Activated naive CD4-positive, alpha-beta T cell treated with anti-CD3 and anti-CD28 coated beads, Interleukin-2, amount 50 U/mL, for 16 hours (primary cell): ENCODE data around the gene TRIM9.

Experiments
- DNase-seq: peaks from one replicate; pipeline ENCODE4 v3.0.0-alpha.2; 2020

The TRIM9 gene

GRCh38 chr14:51094901-51095853, at the start of gene TRIM9:
Gene TRIM9 (minus strand): TSS chr14:51095105. CDS start chr14:51094939, 166 bp downstream.
- peak; percentile 95 for DNase-seq

GRCh38 chr14:51140856-51141255, 46.0 kb upstream of the TRIM9 start:
- DNase-seq = no peak

GRCh38 chr14:51140338-51140737, 45.4 kb upstream of the TRIM9 start:
- DNase-seq = no peak

- no peak for DNase-seq
These were observed 44.3 kb upstream of the TRIM9 start for GRCh38 chr14:51139121-51139681.

GRCh38 chr14:51138404-51139103, 43.6 kb upstream of the TRIM9 start:
- no peak for DNase-seq

- no peak for DNase-seq
These were observed 36.6 kb upstream of the TRIM9 start for GRCh38 chr14:51131516-51131915.

GRCh38 chr14:51129130-51129529, 34.2 kb upstream of the TRIM9 start:
- no peak for DNase-seq

GRCh38 chr14:51124029-51124428, 29.1 kb upstream of the TRIM9 start:
- DNase-seq = no peak

- no peak for DNase-seq
These were observed 26.2 kb upstream of the TRIM9 start for GRCh38 chr14:51121096-51121495.

- no peak for DNase-seq
These were observed 24.6 kb upstream of the TRIM9 start for GRCh38 chr14:51119411-51120051.

- DNase-seq = no peak
These were observed 24.1 kb upstream of the TRIM9 start for GRCh38 chr14:51118993-51119392.

- DNase-seq = no peak
These were observed 22.7 kb upstream of the TRIM9 start for GRCh38 chr14:51117593-51117992.

GRCh38 chr14:51116682-51117081, 21.8 kb upstream of the TRIM9 start:
- no peak for DNase-seq

GRCh38 chr14:51109651-51110050, 14.7 kb upstream of the TRIM9 start:
- DNase-seq = no peak

GRCh38 chr14:51107801-51108200, 12.9 kb upstream of the TRIM9 start:
- no peak for DNase-seq

GRCh38 chr14:51104467-51104866, 9.6 kb upstream of the TRIM9 start:
- DNase-seq = no peak

- DNase-seq = no peak
These were observed 2.4 kb upstream of the TRIM9 start for GRCh38 chr14:51097287-51097686.

GRCh38 chr14:51096870-51097269, 2.0 kb upstream of the TRIM9 start:
- DNase-seq = no peak

GRCh38 chr14:51095854-51096823, 1.2 kb upstream of the TRIM9 start:
- peak; percentile 23 for DNase-seq

- peak; percentile 26 for DNase-seq
These were observed 553 bp downstream of the TRIM9 start for GRCh38 chr14:51094282-51094821.
